GM12892 (cell line): ENCODE results near the gene C10orf71.

ENCODE experiments used
- DNase-seq: peaks from one replicate; pipeline ENCODE4 v3.0.0; 2011; ENCODE audit not compliant: insufficient read length
- FAIRE-seq: peaks from 2 replicates; lab custom pipeline; 2011; peaks lifted over from hg19 to GRCh38; lab: Jason Lieb, UNC
- POLR2A ChIP-seq: IDR thresholded peaks from 2 replicates; pipeline ENCODE4 v1.6.1; 2011; ENCODE audit warnings: low read depth, low read length, control low read depth
- POLR2AphosphoS5 ChIP-seq: IDR thresholded peaks from 2 replicates; pipeline ENCODE4 v1.6.1; 2011; ENCODE audit warnings: low read depth, low read length, control low read depth
- TAF1 ChIP-seq: IDR thresholded peaks from 2 replicates; pipeline ENCODE4 v1.6.1; 2011; ENCODE audit warnings: low read depth, mild to moderate bottlenecking, control low read depth, low read length, borderline replicate concordance

The C10orf71 gene

DNA sequence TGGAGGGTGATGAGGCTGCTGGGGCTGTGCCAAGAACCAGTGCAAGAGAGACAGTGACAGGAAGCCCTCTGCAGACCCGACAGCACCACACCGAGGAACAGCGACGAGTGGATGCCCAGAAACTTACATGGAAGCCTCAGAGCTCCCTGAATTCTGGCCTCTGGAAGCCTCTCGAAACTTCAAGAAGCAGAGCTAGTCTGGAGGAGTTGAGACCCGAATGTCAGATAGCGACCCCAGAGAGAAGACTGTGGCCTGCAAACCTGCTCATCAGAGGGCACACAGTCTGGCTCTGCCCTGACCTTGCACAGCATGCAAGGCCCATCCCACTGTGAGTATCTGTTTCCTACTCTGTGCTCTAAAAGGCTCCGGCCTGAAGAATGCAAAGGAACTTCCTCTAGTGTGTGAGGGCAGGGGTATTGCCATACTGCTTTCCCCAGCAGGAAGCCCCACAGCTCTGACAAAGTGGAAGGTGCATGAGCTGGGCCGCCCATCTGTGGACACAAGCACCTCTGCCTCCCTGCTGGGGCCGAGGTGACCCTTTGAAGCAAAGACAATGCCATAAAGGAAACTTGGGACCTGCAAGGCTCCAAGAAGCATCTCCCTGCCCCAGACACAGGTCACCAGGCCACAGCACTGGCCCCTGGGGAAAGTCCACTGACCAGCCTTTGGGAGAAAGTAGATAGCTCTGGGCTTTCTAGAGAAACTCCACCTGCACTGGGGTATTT, 10.5 kb upstream of the C10orf71 start:
- FAIRE-seq (no peak), DNase-seq (no peak)

GRCh38 chr10:49289480-49289879, 9.5 kb upstream of the C10orf71 start:
- no peak for DNase-seq
- no peak for FAIRE-seq
- TF ChIP-seq TAF1 = no peak
- no peak for TF ChIP-seq POLR2A
- TF ChIP-seq POLR2AphosphoS5 = no peak

More for the DNA sequence above, 10.5 kb upstream of the C10orf71 start:
- no peak for TF ChIP-seq TAF1
- no peak for TF ChIP-seq POLR2AphosphoS5
- TF ChIP-seq POLR2A = no peak

- DNase-seq (no peak), FAIRE-seq (no peak)
- TF ChIP-seq POLR2A = no peak
- TF ChIP-seq TAF1 = no peak
- TF ChIP-seq POLR2AphosphoS5 = no peak
Observed at GRCh38 chr10:49290131-49290530, 8.8 kb upstream of the C10orf71 start.

- no peak for TF ChIP-seq POLR2A
- TF ChIP-seq POLR2AphosphoS5 = no peak
- no peak for TF ChIP-seq TAF1
- no peak for DNase-seq
- no peak for FAIRE-seq
Observed at GRCh38 chr10:49290607-49291006, 8.4 kb upstream of the C10orf71 start.

DNA sequence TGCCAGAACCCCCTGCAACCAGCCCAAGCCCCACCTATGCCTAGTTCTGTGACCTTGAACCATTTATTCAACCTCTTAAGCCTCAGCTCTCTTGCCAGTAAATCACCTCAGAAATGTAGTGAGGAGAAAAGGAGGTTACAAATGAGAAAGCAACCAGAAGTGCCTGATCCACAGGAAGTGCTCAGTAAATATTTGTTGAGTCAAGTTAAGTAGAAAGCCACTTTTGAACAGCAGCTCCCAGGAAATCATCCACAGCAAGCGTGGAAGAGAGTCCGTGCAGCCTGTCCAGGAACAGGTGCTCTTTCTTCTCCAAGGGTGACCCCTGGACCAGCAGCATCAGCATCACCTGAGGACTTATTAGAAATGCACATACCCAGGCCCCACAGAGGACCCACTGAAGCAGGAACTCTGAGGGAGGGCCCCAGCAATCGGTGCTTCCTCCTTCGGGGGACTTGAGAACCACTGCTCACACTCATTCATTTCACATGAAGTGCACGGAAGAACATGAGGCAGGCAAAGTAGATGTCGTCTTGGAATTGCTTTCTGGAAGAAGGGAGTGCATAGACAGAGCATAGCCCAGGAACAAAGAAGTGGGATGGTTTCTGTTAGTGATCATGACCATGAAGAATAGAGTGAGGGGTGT, 6.3 kb upstream of the C10orf71 start:
- no peak for TF ChIP-seq POLR2A
- TF ChIP-seq TAF1 = no peak
- TF ChIP-seq POLR2AphosphoS5 = no peak
- no peak for FAIRE-seq
- no peak for DNase-seq

GRCh38 chr10:49293208-49293603, 5.8 kb upstream of the C10orf71 start:
- FAIRE-seq (no peak), DNase-seq (no peak)
- TF ChIP-seq POLR2AphosphoS5 = no peak
- TF ChIP-seq TAF1 = no peak
- TF ChIP-seq POLR2A = no peak

DNA sequence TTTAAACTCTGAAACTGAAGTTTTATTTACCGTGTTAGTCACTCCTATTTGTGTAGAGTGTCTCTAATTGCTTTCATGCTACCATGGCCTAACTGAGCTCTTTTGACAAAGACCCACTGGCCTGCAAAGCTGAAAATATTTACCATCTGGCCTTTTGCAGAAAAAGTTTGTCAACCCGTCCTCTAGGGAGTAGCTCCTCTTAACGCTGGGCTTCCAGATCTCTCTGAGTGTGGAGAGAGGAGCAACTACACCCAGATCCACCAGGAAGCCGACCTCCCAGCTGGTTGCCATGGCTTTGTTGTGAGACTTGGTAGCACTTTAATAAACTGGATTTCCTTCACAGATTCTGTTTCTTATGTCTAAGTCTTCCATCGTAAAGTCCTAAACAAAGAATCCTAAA, 4.2 kb upstream of the C10orf71 start:
- TF ChIP-seq POLR2A = no peak
- TF ChIP-seq POLR2AphosphoS5 = no peak
- TF ChIP-seq TAF1 = no peak
- DNase-seq = no peak
- no peak for FAIRE-seq

GRCh38 chr10:49295297-49295696, 3.7 kb upstream of the C10orf71 start:
- FAIRE-seq = no peak
- TF ChIP-seq POLR2A (no peak), POLR2AphosphoS5 (no peak), TAF1 (no peak)
- DNase-seq = no peak

- no peak for TF ChIP-seq TAF1
- no peak for TF ChIP-seq POLR2A
- TF ChIP-seq POLR2AphosphoS5 = no peak
- FAIRE-seq (no peak), DNase-seq (no peak)
Observed at GRCh38 chr10:49296382-49296781, 2.6 kb upstream of the C10orf71 start.

DNA sequence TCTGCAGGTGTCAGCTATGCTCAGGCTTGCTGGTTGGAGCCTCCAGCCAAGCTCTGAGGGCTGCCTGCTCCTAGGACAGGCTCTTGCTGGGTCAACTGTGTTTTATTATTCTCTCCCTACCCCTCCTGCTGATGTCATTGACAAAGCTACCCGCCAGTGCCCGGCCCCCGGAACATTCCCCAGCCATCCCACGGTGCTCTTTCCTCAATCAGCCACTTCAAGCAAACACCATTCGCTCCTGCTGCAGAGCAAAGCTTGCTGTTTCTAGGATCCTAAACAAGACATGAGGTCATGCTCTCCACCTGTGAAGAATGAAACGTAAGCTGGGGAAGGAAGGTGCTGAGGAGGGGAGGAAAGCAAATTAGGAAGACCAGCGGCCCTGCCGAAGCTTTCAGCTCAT, 2.1 kb upstream of the C10orf71 start:
- TF ChIP-seq POLR2AphosphoS5 = no peak
- no peak for TF ChIP-seq POLR2A
- TF ChIP-seq TAF1 = no peak
- DNase-seq (no peak), FAIRE-seq (no peak)

DNA sequence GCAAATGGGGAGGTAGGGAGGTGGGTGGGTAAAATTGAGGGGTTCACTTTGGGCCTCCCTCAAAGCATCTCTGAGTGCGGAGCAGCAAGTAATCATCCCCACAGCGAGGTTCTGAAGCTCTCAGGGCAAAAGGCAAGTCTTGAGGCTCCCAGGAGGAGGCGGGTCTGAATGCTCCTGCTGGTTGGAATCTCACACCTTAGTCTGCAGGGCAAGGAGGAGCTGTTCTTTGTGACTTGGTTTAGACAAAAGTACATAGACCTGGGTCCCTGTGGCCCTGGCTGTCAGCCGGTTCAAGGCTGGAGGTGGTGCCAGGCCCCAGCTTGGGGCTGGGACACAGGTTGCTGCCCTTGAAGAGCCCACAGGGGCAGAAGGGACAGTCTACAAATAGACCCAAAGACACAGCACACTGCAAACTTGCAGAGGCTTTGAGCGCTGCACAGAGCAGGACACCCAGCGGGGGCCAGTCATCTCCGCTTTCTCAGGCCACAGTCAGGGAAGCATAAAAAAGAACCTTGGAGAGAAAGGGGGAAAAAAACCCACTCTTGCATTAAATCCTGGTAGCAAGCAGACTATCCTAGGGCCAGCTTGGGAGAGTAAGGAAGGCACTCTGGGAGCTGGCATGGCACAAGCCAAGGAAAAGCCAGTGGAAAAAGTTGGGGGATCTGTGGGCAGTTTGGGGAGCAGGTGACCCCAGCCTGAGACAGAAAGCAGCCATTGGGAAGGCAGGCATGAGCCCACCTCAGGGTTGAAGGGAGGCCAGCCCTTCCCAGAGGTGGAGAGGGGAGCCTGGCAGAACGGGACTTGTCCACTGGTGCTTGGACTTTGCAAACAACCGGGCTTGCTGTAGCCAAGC, 926 bp upstream of the C10orf71 start:
- TF ChIP-seq POLR2AphosphoS5 (no peak), POLR2A (no peak), TAF1 (no peak)
- FAIRE-seq (no peak), DNase-seq (no peak)
